Right cardiac atrium (tissue), 5 donors: ENCODE data around the gene CENPA. TPM values are rescaled to one million over a fixed set of nuclear protein-coding genes. Genes with fewer than 3 reads are reported as not detected.
A peak's percentile ranks its signal among the peaks of the same experiment; 100 is the strongest.

Source experiments
- ATAC-seq, 2 donors: fragments of 200-7000 bp; cut with Tn5 transposase; one replicate each; pipeline versions ENCODE4 v1.8.0 to v1.9.1; 2020; ENCODE audit warnings: moderate library complexity in 2 of 2, mild to moderate bottlenecking in 1 of 2
- DNase-seq, 3 donors: peaks; one replicate each; pipeline ENCODE4 v3.0.0-alpha.2; 2020
- H3K27ac ChIP-seq: one replicate; pipeline ENCODE4 v1.5.1; 2013; ENCODE audit warnings: mild to moderate bottlenecking, low read length, control low read depth, moderate library complexity
- H3K27me3 ChIP-seq: one replicate; pipeline ENCODE4 v1.6.1; 2013; ENCODE audit not compliant: control insufficient read depth, insufficient read depth
- H3K4me1 ChIP-seq: one replicate; pipeline ENCODE4 v1.6.1; 2013; ENCODE audit warnings: low read length; ENCODE audit not compliant: control insufficient read depth, insufficient read depth
- H3K4me3 ChIP-seq: one replicate; pipeline ENCODE4 v1.5.1; 2013; ENCODE audit warnings: low read length, control low read depth
- H3K9me3 ChIP-seq: one replicate; pipeline ENCODE4 v1.6.1; 2013; ENCODE audit warnings: low read length; ENCODE audit not compliant: control insufficient read depth
- WGBS: extraction: QIAGEN DNeasy Blood & Tissue Kit; methylation state at CpG from one replicate; pipeline ENCODE4 v1.1.7; 2013; 5-methylcytosine and 5-hydroxymethylcytosine counted together
- intact Hi-C, 4 donors: fragments of 100-400 bp; cut with DNase I; formaldehyde crosslinking; loops; one replicate each; pipeline versions ENCODE4 v1.11.0 to v1.14.0; 2022 to 2023
- long read RNA-seq, 4 donors: library from polyadenylated mRNA; unstranded; transcript quantifications; one replicate each; pipeline ENCODE4 v2.0.0, GENCODE V29; 2020 to 2021
- polyA plus RNA-seq: library from polyadenylated mRNA; stranded (reverse); fragments of 200-250 nt; gene quantifications from one replicate; pipeline ENCODE4 v1.2.3, GENCODE V29; 2013
- total RNA-seq, 4 donors: library from RNA; stranded (reverse); fragmentation: NEBNext Ultra II Directional; extraction: Animal tissue kit (Norgen Biotek cat#: 25700); gene quantifications; one replicate each; pipeline ENCODE4 v1.2.1, GENCODE V29; 2021
- donor health status: healthy with polysubstance abuse.
- donor health status: DM: no; HTN: yes; CAD: no.
- donor health status: DM: no; HTN: no; CAD: no.
- donor health status: DM: no; HTN: yes; CAD: no; lungs with severe emphysema.
- donor health status: DM: yes; HTN: yes; CAD: no.

Gene CENPA
- under 1 TPM in 2 of 4 donors, not detected in 2; 0.71 to 0.91 TPM for total RNA-seq
- polyA plus RNA-seq: 0.18 TPM
- long read RNA-seq, donor 1, partial matches to known transcripts: 0 of 2 reads
- long read RNA-seq, donor 1, other reads (novel, unspliced or antisense): 1 of 2 reads
- long read RNA-seq, donor 2, partial matches to known transcripts: 0 of 1 reads
- long read RNA-seq, donor 2, other reads (novel, unspliced or antisense): 1 of 1 reads
- long read RNA-seq, donor 3, partial matches to known transcripts: 0 of 19 reads
- long read RNA-seq, donor 3, other reads (novel, unspliced or antisense): 19 of 19 reads
- long read RNA-seq, donor 4: 0 reads

GRCh38 chr2:26785431-26786206 is at the start of gene CENPA:
CENPA (plus strand) TSS chr2:26786056; CDS start chr2:26786197, 141 bp downstream.
- H3K4me3 ChIP-seq: peak within 1 kb of the TSS; percentile 90
- DNase-seq (peak; percentile 97 to 99 (median 98)), ATAC-seq (peak; percentile 99)
- H3K27ac ChIP-seq: no peak within 1 kb of the TSS
- no peaks in the 10 kb centered on the region for H3K9me3 ChIP-seq
- H3K27me3 ChIP-seq: no peaks in the 10 kb centered on the region
- WGBS: under 1% methylated on average over 55 of the region's 55 CpGs
- no peaks in the 10 kb centered on the region for H3K4me1 ChIP-seq
- intact Hi-C loops: no loop called here

GRCh38 chr2:26737221-26737620 is 48.6 kb upstream of the CENPA start:
- Histone ChIP-seq H3K4me3 (no peak overlapping the region), H3K27me3 (no peaks in the 10 kb centered on the region), H3K4me1 (peaks cover 4% of the 10 kb centered on the region), H3K27ac (no peak overlapping the region), H3K9me3 (no peaks in the 10 kb centered on the region)
- DNase-seq (no peak), ATAC-seq (no peak)
- WGBS: 56% methylated on average over 4 of the region's 4 CpGs
- intact Hi-C loops: loop anchor here in 1 of 4 donors (10.0 kb wide), 1 partner anchor 52 kb away; no protein-coding TSS in a partner anchor

- Histone ChIP-seq H3K27ac (no peak overlapping the region), H3K27me3 (no peaks in the 10 kb centered on the region), H3K4me3 (no peak overlapping the region), H3K4me1 (peaks cover 4% of the 10 kb centered on the region), H3K9me3 (no peaks in the 10 kb centered on the region)
- WGBS: 67% methylated on average over 4 of the region's 4 CpGs
- intact Hi-C loops: loop anchor here in 1 of 4 donors (10.0 kb wide), 1 partner anchor 54 kb away; no protein-coding TSS in a partner anchor
- no peak for ATAC-seq
- no peak for DNase-seq
Observed at GRCh38 chr2:26738481-26738880, 47.4 kb upstream of the CENPA start.

GRCh38 chr2:26739514-26739913 is 46.3 kb upstream of the CENPA start:
- H3K27ac ChIP-seq: no peak overlapping the region
- H3K4me1 ChIP-seq: peaks cover 4% of the 10 kb centered on the region
- 94% methylated on average over 7 of the region's 7 CpGs for WGBS
- no peaks in the 10 kb centered on the region for H3K9me3 ChIP-seq
- ATAC-seq (no peak), DNase-seq (no peak)
- intact Hi-C loops: loop anchor here in 1 of 4 donors (10.0 kb wide), 1 partner anchor 55 kb away; no protein-coding TSS in a partner anchor
- H3K27me3 ChIP-seq: no peaks in the 10 kb centered on the region
- H3K4me3 ChIP-seq: no peak overlapping the region

GRCh38 chr2:26740346-26740745 is 45.5 kb upstream of the CENPA start:
- peaks cover 4% of the 10 kb centered on the region for H3K4me1 ChIP-seq
- DNase-seq (no peak), ATAC-seq (no peak)
- no peaks in the 10 kb centered on the region for H3K27me3 ChIP-seq
- H3K9me3 ChIP-seq: no peaks in the 10 kb centered on the region
- WGBS: 62% methylated on average over 6 of the region's 6 CpGs
- intact Hi-C loops: no loop called here
- no peak overlapping the region for H3K27ac ChIP-seq
- H3K4me3 ChIP-seq: no peak overlapping the region

GRCh38 chr2:26740890-26741302 is 45.0 kb upstream of the CENPA start:
- H3K27me3 ChIP-seq: no peaks in the 10 kb centered on the region
- no peak overlapping the region for H3K4me3 ChIP-seq
- H3K9me3 ChIP-seq: no peaks in the 10 kb centered on the region
- ATAC-seq (no peak), DNase-seq (no peak)
- H3K4me1 ChIP-seq: peaks cover 2% of the 10 kb centered on the region
- intact Hi-C loops: no loop called here
- no peak overlapping the region for H3K27ac ChIP-seq
- 47% methylated on average over 8 of the region's 8 CpGs for WGBS

GRCh38 chr2:26742048-26742770 is 43.6 kb upstream of the CENPA start:
- ATAC-seq (no peak), DNase-seq (no peak)
- Histone ChIP-seq H3K4me3 (no peak overlapping the region), H3K9me3 (no peaks in the 10 kb centered on the region), H3K27me3 (no peaks in the 10 kb centered on the region), H3K4me1 (no peaks in the 10 kb centered on the region), H3K27ac (no peak overlapping the region)
- intact Hi-C loops: no loop called here
- WGBS: 88% methylated on average over 15 of the region's 15 CpGs

- H3K27ac ChIP-seq: no peak overlapping the region
- ATAC-seq: no peak
- DNase-seq: no peak
- 87% methylated on average over 3 of the region's 3 CpGs for WGBS
- H3K9me3 ChIP-seq: no peaks in the 10 kb centered on the region
- no peaks in the 10 kb centered on the region for H3K4me1 ChIP-seq
- H3K4me3 ChIP-seq: no peak overlapping the region
- intact Hi-C loops: loop anchor here in 2 of 4 donors (2.0 kb wide), 2 partner anchors 137 to 139 kb away; no protein-coding TSS in a partner anchor
- no peaks in the 10 kb centered on the region for H3K27me3 ChIP-seq
Observed at GRCh38 chr2:26743852-26744251, 42.0 kb upstream of the CENPA start.

GRCh38 chr2:26744953-26745352 is 40.9 kb upstream of the CENPA start:
- intact Hi-C loops: loop anchor here in 3 of 4 donors (1.0 to 2.0 kb wide), 3 partner anchors 138 to 140 kb away; no protein-coding TSS in a partner anchor
- DNase-seq (no peak), ATAC-seq (no peak)
- H3K9me3 ChIP-seq: no peaks in the 10 kb centered on the region
- H3K27ac ChIP-seq: no peak overlapping the region
- H3K4me1 ChIP-seq: no peaks in the 10 kb centered on the region
- H3K4me3 ChIP-seq: no peak overlapping the region
- 90% methylated on average over 3 of the region's 3 CpGs for WGBS
- no peaks in the 10 kb centered on the region for H3K27me3 ChIP-seq

- Histone ChIP-seq H3K27ac (no peak overlapping the region), H3K4me3 (no peak overlapping the region), H3K4me1 (no peaks in the 10 kb centered on the region), H3K27me3 (no peaks in the 10 kb centered on the region), H3K9me3 (no peaks in the 10 kb centered on the region)
- intact Hi-C loops: loop anchor here (1.0 to 2.0 kb wide), 3 partner anchors 139 to 141 kb away; no protein-coding TSS in a partner anchor
- WGBS: 21% methylated on average over 9 of the region's 9 CpGs
- peak; percentile 86 to 93 (median 91) for DNase-seq
- peak; percentile 84 to 86 for ATAC-seq
Observed at GRCh38 chr2:26745609-26746327, 40.1 kb upstream of the CENPA start.
